ENCODE measurements around the gene CDH23.

CDH23 gene

DNA sequence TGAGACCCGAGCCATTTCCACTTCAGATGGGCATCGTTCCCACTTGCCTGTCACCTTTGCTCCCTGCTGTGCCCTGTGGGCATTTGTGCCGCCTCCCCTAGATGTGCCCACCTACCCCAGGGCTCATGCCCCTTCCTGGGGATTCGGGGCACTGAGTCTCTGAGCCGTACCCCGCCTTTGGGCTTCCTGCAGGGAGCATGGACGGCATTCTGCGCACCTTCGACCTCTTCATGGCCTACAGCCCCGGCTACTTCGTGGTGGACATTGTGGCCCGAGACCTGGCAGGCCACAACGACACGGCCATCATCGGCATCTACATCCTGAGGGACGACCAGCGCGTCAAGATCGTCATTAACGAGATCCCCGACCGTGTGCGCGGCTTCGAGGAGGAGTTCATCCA is 412.9 kb downstream of the CDH23 start:
- Histone ChIP-seq H3K4me3 (ENCODE audit: severe bottlenecking) (no peak overlapping the region), H3K36me3 (ENCODE audit: low read depth) (no peaks in the 10 kb centered on the region), H3K27ac (ENCODE audit: poor library complexity, severe bottlenecking) (no peak overlapping the region), H3K4me1 (ENCODE audit: insufficient read depth, poor library complexity, severe bottlenecking) (no peaks in the 10 kb centered on the region), H3K27me3 (ENCODE audit: insufficient read depth, poor library complexity, severe bottlenecking) (no peaks in the 10 kb centered on the region), H3K9me3 (ENCODE audit: severe bottlenecking) (no peaks in the 10 kb centered on the region)
- TF ChIP-seq CTCF (IDR thresholded peaks at IDR 0.05; ENCODE audit: poor library complexity, severe bottlenecking) = no peak
- no peak for ATAC-seq (ENCODE audit: low read depth)
- DNase-seq (ENCODE audit: low spot score) = no peak

DNA sequence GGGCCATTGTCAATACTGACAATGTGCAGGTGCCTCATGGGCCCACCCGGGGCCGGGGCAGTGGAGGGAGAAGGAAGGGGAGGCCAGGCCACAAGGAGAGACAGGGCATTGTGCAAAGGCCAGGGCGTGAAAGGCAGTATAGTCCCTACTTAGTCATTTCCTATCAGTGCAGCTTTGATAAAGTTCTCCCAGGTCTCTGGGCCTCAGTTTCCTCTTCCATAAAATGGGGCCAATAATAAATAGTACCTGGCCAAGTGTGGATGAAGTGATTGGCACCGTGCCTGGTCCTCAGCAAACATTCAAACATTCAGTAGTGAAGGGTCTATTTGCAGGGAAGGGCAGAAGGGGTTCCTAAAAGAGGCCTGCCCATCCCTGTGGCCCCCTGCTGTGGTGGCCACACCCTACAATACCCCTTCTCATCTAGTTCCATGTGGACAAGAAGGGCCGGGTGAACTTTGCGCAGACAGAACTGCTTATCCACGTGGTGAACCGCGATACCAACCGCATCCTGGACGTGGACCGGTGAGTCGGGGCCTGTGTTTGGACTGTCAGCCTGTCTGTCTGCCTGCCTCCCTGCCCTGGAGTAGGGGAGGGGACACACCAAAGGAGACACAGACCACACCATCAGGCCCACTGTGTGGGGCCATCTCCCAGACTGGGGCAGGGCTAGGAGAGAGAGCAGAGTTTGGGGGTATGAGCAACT is 413.5 kb downstream of the CDH23 start:
- ATAC-seq (ENCODE audit: low read depth) (no peak), DNase-seq (ENCODE audit: low spot score) (no peak)
- H3K9me3 ChIP-seq (ENCODE audit: severe bottlenecking) = no peaks in the 10 kb centered on the region
- no peak overlapping the region for H3K27ac ChIP-seq (ENCODE audit: poor library complexity, severe bottlenecking)
- no peaks in the 10 kb centered on the region for H3K27me3 ChIP-seq (ENCODE audit: insufficient read depth, poor library complexity, severe bottlenecking)
- H3K4me1 ChIP-seq (ENCODE audit: insufficient read depth, poor library complexity, severe bottlenecking) = no peaks in the 10 kb centered on the region
- H3K4me3 ChIP-seq (ENCODE audit: severe bottlenecking) = no peak overlapping the region
- H3K36me3 ChIP-seq (ENCODE audit: low read depth) = no peaks in the 10 kb centered on the region; the same call in 1 of the 2 replicates
- TF ChIP-seq CTCF (IDR thresholded peaks at IDR 0.05; ENCODE audit: poor library complexity, severe bottlenecking) = no peak

DNA sequence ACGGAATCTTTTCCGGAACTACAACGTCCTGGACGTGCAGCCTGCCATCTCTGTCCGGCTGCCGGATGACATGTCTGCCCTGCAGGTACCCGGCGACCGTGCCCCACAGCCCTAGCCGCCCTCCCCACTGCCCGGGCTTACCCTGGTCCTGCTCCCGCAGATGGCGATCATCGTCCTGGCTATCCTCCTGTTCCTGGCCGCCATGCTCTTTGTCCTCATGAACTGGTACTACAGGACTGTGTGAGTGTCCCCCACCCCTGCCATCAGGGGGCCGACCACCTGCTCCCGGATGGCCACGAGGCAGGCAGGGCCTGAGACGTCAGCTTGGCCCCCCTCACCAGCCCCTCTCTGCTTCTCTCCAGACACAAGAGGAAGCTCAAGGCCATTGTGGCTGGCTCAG is 414.6 kb downstream of the CDH23 start:
- no peaks in the 10 kb centered on the region for H3K27me3 ChIP-seq (ENCODE audit: insufficient read depth, poor library complexity, severe bottlenecking)
- DNase-seq (ENCODE audit: low spot score) (no peak), ATAC-seq (ENCODE audit: low read depth) (no peak)
- H3K36me3 ChIP-seq (ENCODE audit: low read depth) = peaks cover 7% of the 10 kb centered on the region
- H3K9me3 ChIP-seq (ENCODE audit: severe bottlenecking) = no peaks in the 10 kb centered on the region
- H3K4me1 ChIP-seq (ENCODE audit: insufficient read depth, poor library complexity, severe bottlenecking) = no peaks in the 10 kb centered on the region
- H3K27ac ChIP-seq (ENCODE audit: poor library complexity, severe bottlenecking) = no peak overlapping the region
- no peak for TF ChIP-seq CTCF (IDR thresholded peaks at IDR 0.05; ENCODE audit: poor library complexity, severe bottlenecking)
- H3K4me3 ChIP-seq (ENCODE audit: severe bottlenecking) = no peak overlapping the region

- ATAC-seq (ENCODE audit: low read depth) (peak; percentile 80), DNase-seq (ENCODE audit: low spot score) (no peak)
- no peak overlapping the region for H3K4me3 ChIP-seq (ENCODE audit: severe bottlenecking)
- no peaks in the 10 kb centered on the region for H3K4me1 ChIP-seq (ENCODE audit: insufficient read depth, poor library complexity, severe bottlenecking)
- peaks cover 17% of the 10 kb centered on the region for H3K36me3 ChIP-seq (ENCODE audit: low read depth)
- no peaks in the 10 kb centered on the region for H3K9me3 ChIP-seq (ENCODE audit: severe bottlenecking)
- H3K27me3 ChIP-seq (ENCODE audit: insufficient read depth, poor library complexity, severe bottlenecking) = no peaks in the 10 kb centered on the region
- TF ChIP-seq CTCF (IDR thresholded peaks at IDR 0.05; ENCODE audit: poor library complexity, severe bottlenecking) = peak; percentile 73
- H3K27ac ChIP-seq (ENCODE audit: poor library complexity, severe bottlenecking) = no peak overlapping the region
Observed at GRCh38 chr10:71812016-71812912, 415.5 kb downstream of the CDH23 start.
